GM12878 (cell line): Measurements from ENCODE around the gene NOL3. TPM values are rescaled to one million over a fixed set of nuclear protein-coding genes. Genes with fewer than 3 reads are reported as not detected.

Experiments
- ATAC-seq: fragments of 200-7000 bp; cut with Tn5 transposase; 3 replicates; pipeline ENCODE4 v1.9.1; 2020; ENCODE audit warnings: mild to moderate bottlenecking, moderate library complexity
- BruUV-seq: library from RNA; stranded (reverse); fragments of 400-500 nt; replicated peaks from 2 replicates; lab custom pipeline; 2021; lab: Mats Ljungman, UMichigan
- CTCF ChIA-PET: fragments of 300-600 bp; sonication (Branson Sonifier 250); formaldehyde crosslinking; extraction: SDS; loops from one replicate; lab custom pipeline; 2021; ENCODE audit warnings: inconsistent platforms; lab: Yijun Ruan, JAX
- POLR2A ChIA-PET: fragments of 350-600 bp; formaldehyde crosslinking; extraction: SDS; loops from one replicate; lab custom pipeline; 2021; ENCODE audit warnings: inconsistent platforms; lab: Charles Lee
- RAD21 ChIA-PET: fragments of 300-600 bp; sonication (Branson Sonifier 250); formaldehyde crosslinking; loops from one replicate; lab custom pipeline; 2023; ENCODE audit warnings: antibody characterized with exemption; ENCODE audit not compliant: unreplicated experiment; lab: Charles Lee
- SMC1A ChIA-PET: fragments of 300-600 bp; sonication (Branson Sonifier 250); formaldehyde crosslinking; loops from one replicate; lab custom pipeline; 2023; ENCODE audit not compliant: unreplicated experiment, uncharacterized antibody; lab: Charles Lee
- DNase-seq: peaks from one replicate; pipeline ENCODE4 v3.0.0-alpha.2; 2011; ENCODE audit warnings: low read depth, low spot score
- FAIRE-seq: peaks from 3 replicates; lab custom pipeline; 2011; peaks lifted over from hg19 to GRCh38; lab: Jason Lieb, UNC
- H2AFZ ChIP-seq: 2 replicates; pipeline ENCODE4 v1.6.0; 2011; ENCODE audit warnings: low read depth, low read length, control low read depth; ENCODE audit not compliant: control insufficient read depth
- H3K27ac ChIP-seq: 2 replicates; pipeline ENCODE4 v1.5.1; 2011; ENCODE audit warnings: control low read depth; ENCODE audit not compliant: control insufficient read depth, insufficient read depth
- H3K27me3 ChIP-seq, 2 experiments: replicated peaks in 1 of 2; 2 replicates each; pipeline versions ENCODE4 v1.6.0 to v1.6.1; 2011; ENCODE audit warnings: low read length in 1 of 2; ENCODE audit not compliant: control insufficient read depth in 2 of 2, insufficient read depth in 2 of 2
- H3K36me3 ChIP-seq, 2 experiments: 2 replicates each; pipeline ENCODE4 v1.5.1; 2011; ENCODE audit warnings: low read length in 1 of 2; ENCODE audit not compliant: control insufficient read depth in 2 of 2, insufficient read depth in 2 of 2
- H3K4me1 ChIP-seq: 2 replicates; pipeline ENCODE4 v1.6.1; 2011; ENCODE audit warnings: mild to moderate bottlenecking, low read length, moderate library complexity, mixed read lengths; ENCODE audit not compliant: control insufficient read depth, insufficient read depth
- H3K4me2 ChIP-seq: 2 replicates; pipeline ENCODE4 v1.6.0; 2011; ENCODE audit warnings: control low read depth; ENCODE audit not compliant: control insufficient read depth, insufficient read depth
- H3K4me3 ChIP-seq: fragments of 200-600 bp; sonication (generic); 2 replicates; pipeline ENCODE4 v1.5.1; 2016
- H3K79me2 ChIP-seq: 2 replicates; pipeline ENCODE4 v1.6.0; 2011; ENCODE audit warnings: low read length; ENCODE audit not compliant: control insufficient read depth, insufficient read depth
- H3K9ac ChIP-seq: 2 replicates; pipeline ENCODE4 v1.8.0; 2011; ENCODE audit warnings: low read length, control low read depth, mixed read lengths; ENCODE audit not compliant: control insufficient read depth, insufficient read depth
- H3K9me3 ChIP-seq: replicated peaks from 3 replicates; pipeline ENCODE4 v1.5.1; 2011; ENCODE audit warnings: mild to moderate bottlenecking, low read length; ENCODE audit not compliant: control insufficient read depth, insufficient read depth
- H4K20me1 ChIP-seq: 2 replicates; pipeline ENCODE4 v1.6.0; 2011; ENCODE audit not compliant: control insufficient read depth, insufficient read depth
- BACH1 ChIP-seq: fragments of 450-650 bp; IDR thresholded peaks from 2 replicates; pipeline ENCODE4 v1.6.1; 2017; ENCODE audit warnings: mild to moderate bottlenecking, borderline replicate concordance
- CBX5 ChIP-seq: sonication (generic); IDR thresholded peaks from 2 replicates; pipeline ENCODE4 v1.6.1; 2016; ENCODE audit warnings: low read depth, moderate library complexity, mild to moderate bottlenecking, inconsistent platforms
- DPF2 ChIP-seq: fragments of 450-650 bp; IDR thresholded peaks from 2 replicates; pipeline ENCODE4 v1.6.1; 2017; ENCODE audit warnings: mild to moderate bottlenecking
- GATAD2B ChIP-seq: fragments of 450-650 bp; conservative IDR thresholded peaks from 2 replicates; pipeline ENCODE4 v1.6.1; 2017; ENCODE audit warnings: low read depth, mild to moderate bottlenecking, moderate library complexity
- IRF3 ChIP-seq: fragments of 450-650 bp; IDR thresholded peaks from 2 replicates; pipeline ENCODE4 v1.6.1; 2014; ENCODE audit warnings: mild to moderate bottlenecking
- KAT2A ChIP-seq: conservative IDR thresholded peaks from 2 replicates; pipeline ENCODE4 v1.6.1; 2011; ENCODE audit warnings: low read depth, low read length; ENCODE audit not compliant: control insufficient read depth
- KDM1A ChIP-seq: fragments of 200-600 bp; sonication (generic); IDR thresholded peaks from 2 replicates; pipeline ENCODE4 v1.6.1; 2016; ENCODE audit warnings: borderline replicate concordance
- MEF2A ChIP-seq: IDR thresholded peaks from 2 replicates; pipeline ENCODE4 v1.6.1; 2011; ENCODE audit warnings: low read depth, mild to moderate bottlenecking, low read length, moderate library complexity; ENCODE audit not compliant: insufficient read depth
- NBN ChIP-seq: fragments of 450-650 bp; IDR thresholded peaks from 2 replicates; pipeline ENCODE4 v1.6.1; 2016
- POLR2A ChIP-seq: IDR thresholded peaks from 2 replicates; pipeline ENCODE4 v1.6.1; 2011; ENCODE audit warnings: low read depth, mild to moderate bottlenecking, low read length
- RUNX3 ChIP-seq: IDR thresholded peaks from 2 replicates; pipeline ENCODE4 v1.6.1; 2012; ENCODE audit warnings: low read length, inconsistent platforms
- SIN3A ChIP-seq: IDR thresholded peaks from 2 replicates; pipeline ENCODE4 v1.6.1; 2012; ENCODE audit warnings: low read depth, low read length, improper control_type of control experiment
- STAT3 ChIP-seq: IDR thresholded peaks from 2 replicates; pipeline ENCODE4 v1.6.1; 2011; ENCODE audit warnings: low read depth, low read length, improper control_type of control experiment
- TCF3 ChIP-seq: IDR thresholded peaks from 2 replicates; pipeline ENCODE4 v1.6.1; 2012; ENCODE audit warnings: low read depth, mild to moderate bottlenecking, low read length, borderline replicate concordance; ENCODE audit not compliant: insufficient read depth
- ZBTB4 ChIP-seq: fragments of 450-650 bp; formaldehyde crosslinking; IDR thresholded peaks from 2 replicates; pipeline ENCODE4 v1.4.0; 2022; ENCODE audit warnings: mild to moderate bottlenecking, moderate library complexity
- WGBS: methylation state at CpG from one replicate; pipeline ENCODE4 v1.1.6; 2016; ENCODE audit warnings: low lambda C conversion rate; ENCODE audit not compliant: insufficient replicate concordance, insufficient coverage; ENCODE audit errors: missing lambda C conversion rate; 5-methylcytosine and 5-hydroxymethylcytosine counted together
- in situ Hi-C: fragments of 300-500 bp; cut with MboI; formaldehyde crosslinking; loops from 9 replicates; pipeline ENCODE4 v1.14.3; 2018; ENCODE audit warnings: mixed read lengths
- intact Hi-C: fragments of 100-400 bp; cut with micrococcal nuclease; formaldehyde crosslinking; loops from one replicate; pipeline ENCODE4 v1.14.2; 2022; ENCODE audit not compliant: unreplicated experiment
- polyA plus RNA-seq, 11 experiments: library from polyadenylated mRNA; depleted of rRNA in 4 of 11; unstranded in 6 of 11; stranded (reverse) in 5 of 11; fragments of >200 nt; fragmentation: Nextera tagmentation in 4 of 11; fragmentation: Illumina TruSeq in 1 of 11; extraction: Ambion mirVana in 4 of 11; extraction: Trizol in 1 of 11; gene quantifications; 1 replicate in 1 of 11; 2 replicates in 10 of 11; pipeline versions ENCODE4 v1.2.1 to v1.2.3, GENCODE V29; 2011 to 2016; ENCODE audit warnings: inconsistent platforms in 2 of 11, missing spikeins in 2 of 11, low read depth in 1 of 11
- total RNA-seq, 4 experiments: library from RNA; depleted of rRNA in 3 of 4; stranded (reverse); fragments of >200 nt in 3 of 4; fragmentation: Illumina TruSeq in 1 of 4; extraction: Trizol in 1 of 4; gene quantifications; 2 replicates each; pipeline versions ENCODE4 v1.2.1 to v1.2.3, GENCODE V29; 2013 to 2021
- TF ChIP-seq, protein P1 (sequence below): IDR thresholded peaks from 2 replicates; pipeline ENCODE4 v1.6.1; 2012; ENCODE audit warnings: low read depth, low read length, improper control_type of control experiment
- TF ChIP-seq, protein P2 (sequence below): fragments of 450-650 bp; formaldehyde crosslinking; IDR thresholded peaks from 2 replicates; pipeline ENCODE4 v1.4.0; 2020; ENCODE audit warnings: mild to moderate bottlenecking, moderate library complexity

Gene NOL3
- total and polyA plus RNA-seq, 10 of the 15 experiments (the other 5 are each of a cell fraction or from before 2014, with no cell fraction given): 0.31 to 18.4 (median 2.7) TPM

DNA sequence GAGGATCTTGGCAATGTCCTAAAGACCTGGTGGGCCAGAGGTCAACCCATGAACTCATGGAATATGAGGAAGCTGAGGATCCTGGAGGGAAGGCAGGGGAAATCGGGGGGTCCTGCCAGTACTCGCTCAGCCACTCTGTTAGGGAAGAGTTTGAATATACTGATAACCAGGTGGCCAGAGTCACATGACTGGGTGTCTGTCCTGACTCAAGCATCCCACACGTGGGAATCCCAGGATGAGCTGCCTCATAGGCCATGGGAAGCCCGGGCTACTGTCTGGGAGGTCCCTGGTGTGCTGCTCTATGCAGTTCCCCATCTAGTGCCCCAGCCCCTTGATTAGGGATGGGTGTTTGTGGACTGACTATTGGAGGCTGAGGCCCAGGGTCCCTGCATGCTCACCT, 18.0 kb downstream of the NOL3 start:
- no peak for DNase-seq
- Histone ChIP-seq H3K4me1 (peaks cover 8% of the 10 kb centered on the region), H4K20me1 (no peaks in the 10 kb centered on the region), H3K4me2 (no peak overlapping the region), H3K4me3 (no peak overlapping the region), H3K36me3 (no peaks in the 10 kb centered on the region), H3K27ac (no peak overlapping the region), H3K9me3 (no peaks in the 10 kb centered on the region), H3K27me3 (peaks cover 0 to 3% of the 10 kb centered on the region in 2 experiments; a peak in 2 of 4 replicates), H3K9ac (no peak overlapping the region), H2AFZ (no peak overlapping the region), H3K79me2 (peaks cover 13% of the 10 kb centered on the region)
- ChIA-PET POLR2A (no interaction called here), CTCF (interaction anchor here (0.6 kb wide), 1 partner anchor 302 kb away, joined by 3 read pairs; no protein-coding TSS in a partner anchor), RAD21 (no interaction called here), SMC1A (interaction anchor here (0.5 kb wide), 1 partner anchor 234 kb away, joined by 3 read pairs; no protein-coding TSS in a partner anchor)
- intact Hi-C loops: no loop called here
- no peak for ATAC-seq
- 42% methylated on average over 4 of the region's 4 CpGs for WGBS
- in situ Hi-C loops: no loop called here
- no TSS peak for BruUV-seq
- FAIRE-seq: no peak
- TF ChIP-seq KAT2A: no peak
- TF ChIP-seq SIN3A: no peak
- TF ChIP-seq, protein P1, sequence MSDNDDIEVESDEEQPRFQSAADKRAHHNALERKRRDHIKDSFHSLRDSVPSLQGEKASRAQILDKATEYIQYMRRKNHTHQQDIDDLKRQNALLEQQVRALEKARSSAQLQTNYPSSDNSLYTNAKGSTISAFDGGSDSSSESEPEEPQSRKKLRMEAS: no peak
- no peak for TF ChIP-seq RUNX3
- no peak for TF ChIP-seq BACH1
- TF ChIP-seq ZBTB4: no peak
- no peak for TF ChIP-seq POLR2A
- TF ChIP-seq, protein P2, sequence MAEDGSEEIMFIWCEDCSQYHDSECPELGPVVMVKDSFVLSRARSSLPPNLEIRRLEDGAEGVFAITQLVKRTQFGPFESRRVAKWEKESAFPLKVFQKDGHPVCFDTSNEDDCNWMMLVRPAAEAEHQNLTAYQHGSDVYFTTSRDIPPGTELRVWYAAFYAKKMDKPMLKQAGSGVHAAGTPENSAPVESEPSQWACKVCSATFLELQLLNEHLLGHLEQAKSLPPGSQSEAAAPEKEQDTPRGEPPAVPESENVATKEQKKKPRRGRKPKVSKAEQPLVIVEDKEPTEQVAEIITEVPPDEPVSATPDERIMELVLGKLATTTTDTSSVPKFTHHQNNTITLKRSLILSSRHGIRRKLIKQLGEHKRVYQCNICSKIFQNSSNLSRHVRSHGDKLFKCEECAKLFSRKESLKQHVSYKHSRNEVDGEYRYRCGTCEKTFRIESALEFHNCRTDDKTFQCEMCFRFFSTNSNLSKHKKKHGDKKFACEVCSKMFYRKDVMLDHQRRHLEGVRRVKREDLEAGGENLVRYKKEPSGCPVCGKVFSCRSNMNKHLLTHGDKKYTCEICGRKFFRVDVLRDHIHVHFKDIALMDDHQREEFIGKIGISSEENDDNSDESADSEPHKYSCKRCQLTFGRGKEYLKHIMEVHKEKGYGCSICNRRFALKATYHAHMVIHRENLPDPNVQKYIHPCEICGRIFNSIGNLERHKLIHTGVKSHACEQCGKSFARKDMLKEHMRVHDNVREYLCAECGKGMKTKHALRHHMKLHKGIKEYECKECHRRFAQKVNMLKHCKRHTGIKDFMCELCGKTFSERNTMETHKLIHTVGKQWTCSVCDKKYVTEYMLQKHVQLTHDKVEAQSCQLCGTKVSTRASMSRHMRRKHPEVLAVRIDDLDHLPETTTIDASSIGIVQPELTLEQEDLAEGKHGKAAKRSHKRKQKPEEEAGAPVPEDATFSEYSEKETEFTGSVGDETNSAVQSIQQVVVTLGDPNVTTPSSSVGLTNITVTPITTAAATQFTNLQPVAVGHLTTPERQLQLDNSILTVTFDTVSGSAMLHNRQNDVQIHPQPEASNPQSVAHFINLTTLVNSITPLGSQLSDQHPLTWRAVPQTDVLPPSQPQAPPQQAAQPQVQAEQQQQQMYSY (CRISPR knock-in tag): no peak
- TF ChIP-seq MEF2A: no peak
- no peak for TF ChIP-seq CBX5
- no peak for TF ChIP-seq DPF2
- no peak for TF ChIP-seq NBN
- no peak for TF ChIP-seq GATAD2B
- TF ChIP-seq IRF3: no peak
- TF ChIP-seq TCF3: no peak
- no peak for TF ChIP-seq KDM1A
- no peak for TF ChIP-seq STAT3
